GM19238 (cell line): ENCODE data around the gene MTMR1.

Source experiments
- DNase-seq: peaks from one replicate; pipeline ENCODE4 v3.0.0; 2011; ENCODE audit warnings: low spot score; ENCODE audit not compliant: insufficient read length

The MTMR1 gene

GRCh38 chrX:150762258-150763165 lies 69.3 kb downstream of the MTMR1 start:
- DNase-seq = no peak

- DNase-seq = no peak
Measured at GRCh38 chrX:150763303-150763797, 70.2 kb downstream of the MTMR1 start.

GRCh38 chrX:150763810-150764209 lies 70.6 kb downstream of the MTMR1 start:
- no peak for DNase-seq

GRCh38 chrX:150765237-150765636 lies 72.0 kb downstream of the MTMR1 start:
- DNase-seq = no peak

- DNase-seq = no peak
Measured at GRCh38 chrX:150765782-150766350, 72.7 kb downstream of the MTMR1 start.

- no peak for DNase-seq
Measured at GRCh38 chrX:150766351-150767044, 73.3 kb downstream of the MTMR1 start.

- no peak for DNase-seq
Measured at GRCh38 chrX:150767045-150767395, 73.8 kb downstream of the MTMR1 start.

GRCh38 chrX:150767475-150768131 lies 74.4 kb downstream of the MTMR1 start:
- DNase-seq = no peak

GRCh38 chrX:150768132-150768485 lies 74.9 kb downstream of the MTMR1 start:
- no peak for DNase-seq

GRCh38 chrX:150768580-150769190 lies 75.5 kb downstream of the MTMR1 start:
- no peak for DNase-seq

- no peak for DNase-seq
Measured at GRCh38 chrX:150769408-150769807, 76.2 kb downstream of the MTMR1 start.

GRCh38 chrX:150770623-150771022 lies 77.4 kb downstream of the MTMR1 start:
- DNase-seq = no peak

GRCh38 chrX:150771116-150771515 lies 77.9 kb downstream of the MTMR1 start:
- DNase-seq = no peak

- peak; percentile 71 for DNase-seq
Measured at GRCh38 chrX:150772150-150772970, 79.2 kb downstream of the MTMR1 start.

- DNase-seq = no peak
Measured at GRCh38 chrX:150773117-150773516, 79.9 kb downstream of the MTMR1 start.

GRCh38 chrX:150773634-150774033 lies 80.4 kb downstream of the MTMR1 start:
- no peak for DNase-seq

GRCh38 chrX:150774798-150775568 lies 81.8 kb downstream of the MTMR1 start:
- DNase-seq = no peak

GRCh38 chrX:150775569-150776350 lies 82.6 kb downstream of the MTMR1 start:
- DNase-seq = no peak
